HL-60 (cell line): ENCODE data around the gene FAM83B.

Experiments used
- DNase-seq, 2 experiments: peaks; one replicate each; pipeline ENCODE4 v3.0.0-alpha.2; 2010 to 2020; ENCODE audit warnings: low read depth in 1 of 2, low spot score in 1 of 2
- H3K27ac ChIP-seq: fragments of 250-450 bp; sonication (Bioruptor Pico); replicated peaks from 2 replicates; pipeline ENCODE4 v1.5.1; 2020; ENCODE audit warnings: mild to moderate bottlenecking, moderate library complexity
- H3K27me3 ChIP-seq: fragments of 250-450 bp; sonication (Bioruptor Pico); 2 replicates; pipeline ENCODE4 v1.5.1; 2021; ENCODE audit warnings: mild to moderate bottlenecking, moderate library complexity; ENCODE audit not compliant: insufficient read depth, poor library complexity, severe bottlenecking
- H3K4me3 ChIP-seq: replicated peaks from 2 replicates; pipeline ENCODE4 v1.5.1; 2011; ENCODE audit warnings: mild to moderate bottlenecking, control low read depth, low read length; ENCODE audit not compliant: insufficient read depth
- GABPA ChIP-seq: IDR thresholded peaks from 2 replicates; pipeline ENCODE4 v1.6.1; 2012; ENCODE audit warnings: low read depth
- POLR2AphosphoS5 ChIP-seq: IDR thresholded peaks from 2 replicates; pipeline ENCODE4 v1.6.1; 2012; ENCODE audit warnings: low read depth
- SPI1 ChIP-seq: IDR thresholded peaks from 2 replicates; pipeline ENCODE4 v1.6.1; 2012; ENCODE audit warnings: low read depth, mild to moderate bottlenecking, borderline replicate concordance
- TF ChIP-seq, protein P1 (sequence below): IDR thresholded peaks from one replicate; pipeline ENCODE4 v1.5.1; 2011; ENCODE audit warnings: low read length, control low read depth, inconsistent platforms; ENCODE audit not compliant: insufficient read depth
- TF ChIP-seq, protein P2 (sequence below): IDR thresholded peaks from 2 replicates; pipeline ENCODE4 v1.6.1; 2012; ENCODE audit warnings: low read depth; ENCODE audit not compliant: insufficient replicate concordance

FAM83B gene

DNA sequence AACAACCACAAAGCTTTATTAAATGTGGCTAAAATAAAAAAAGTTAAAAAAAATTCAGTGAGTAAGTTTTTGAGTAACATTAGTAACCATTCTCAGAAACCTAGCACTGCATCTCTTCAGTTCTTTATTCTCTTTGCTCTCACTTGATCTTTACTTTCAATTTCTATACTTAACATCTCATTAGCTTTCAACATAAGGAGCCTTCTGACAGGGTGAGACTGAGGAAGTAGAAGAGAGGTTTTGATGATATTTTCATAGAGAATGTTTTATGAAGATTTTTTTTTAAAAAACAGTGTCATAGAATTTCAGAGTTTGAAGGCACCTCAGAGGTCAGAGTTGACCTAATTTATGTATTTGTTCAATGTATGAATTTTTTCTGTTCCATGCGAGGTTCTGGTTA, 60.8 kb downstream of the FAM83B start:
- TF ChIP-seq GABPA: no peak
- TF ChIP-seq, protein P1, sequence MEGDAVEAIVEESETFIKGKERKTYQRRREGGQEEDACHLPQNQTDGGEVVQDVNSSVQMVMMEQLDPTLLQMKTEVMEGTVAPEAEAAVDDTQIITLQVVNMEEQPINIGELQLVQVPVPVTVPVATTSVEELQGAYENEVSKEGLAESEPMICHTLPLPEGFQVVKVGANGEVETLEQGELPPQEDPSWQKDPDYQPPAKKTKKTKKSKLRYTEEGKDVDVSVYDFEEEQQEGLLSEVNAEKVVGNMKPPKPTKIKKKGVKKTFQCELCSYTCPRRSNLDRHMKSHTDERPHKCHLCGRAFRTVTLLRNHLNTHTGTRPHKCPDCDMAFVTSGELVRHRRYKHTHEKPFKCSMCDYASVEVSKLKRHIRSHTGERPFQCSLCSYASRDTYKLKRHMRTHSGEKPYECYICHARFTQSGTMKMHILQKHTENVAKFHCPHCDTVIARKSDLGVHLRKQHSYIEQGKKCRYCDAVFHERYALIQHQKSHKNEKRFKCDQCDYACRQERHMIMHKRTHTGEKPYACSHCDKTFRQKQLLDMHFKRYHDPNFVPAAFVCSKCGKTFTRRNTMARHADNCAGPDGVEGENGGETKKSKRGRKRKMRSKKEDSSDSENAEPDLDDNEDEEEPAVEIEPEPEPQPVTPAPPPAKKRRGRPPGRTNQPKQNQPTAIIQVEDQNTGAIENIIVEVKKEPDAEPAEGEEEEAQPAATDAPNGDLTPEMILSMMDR: no peak
- TF ChIP-seq, protein P2, sequence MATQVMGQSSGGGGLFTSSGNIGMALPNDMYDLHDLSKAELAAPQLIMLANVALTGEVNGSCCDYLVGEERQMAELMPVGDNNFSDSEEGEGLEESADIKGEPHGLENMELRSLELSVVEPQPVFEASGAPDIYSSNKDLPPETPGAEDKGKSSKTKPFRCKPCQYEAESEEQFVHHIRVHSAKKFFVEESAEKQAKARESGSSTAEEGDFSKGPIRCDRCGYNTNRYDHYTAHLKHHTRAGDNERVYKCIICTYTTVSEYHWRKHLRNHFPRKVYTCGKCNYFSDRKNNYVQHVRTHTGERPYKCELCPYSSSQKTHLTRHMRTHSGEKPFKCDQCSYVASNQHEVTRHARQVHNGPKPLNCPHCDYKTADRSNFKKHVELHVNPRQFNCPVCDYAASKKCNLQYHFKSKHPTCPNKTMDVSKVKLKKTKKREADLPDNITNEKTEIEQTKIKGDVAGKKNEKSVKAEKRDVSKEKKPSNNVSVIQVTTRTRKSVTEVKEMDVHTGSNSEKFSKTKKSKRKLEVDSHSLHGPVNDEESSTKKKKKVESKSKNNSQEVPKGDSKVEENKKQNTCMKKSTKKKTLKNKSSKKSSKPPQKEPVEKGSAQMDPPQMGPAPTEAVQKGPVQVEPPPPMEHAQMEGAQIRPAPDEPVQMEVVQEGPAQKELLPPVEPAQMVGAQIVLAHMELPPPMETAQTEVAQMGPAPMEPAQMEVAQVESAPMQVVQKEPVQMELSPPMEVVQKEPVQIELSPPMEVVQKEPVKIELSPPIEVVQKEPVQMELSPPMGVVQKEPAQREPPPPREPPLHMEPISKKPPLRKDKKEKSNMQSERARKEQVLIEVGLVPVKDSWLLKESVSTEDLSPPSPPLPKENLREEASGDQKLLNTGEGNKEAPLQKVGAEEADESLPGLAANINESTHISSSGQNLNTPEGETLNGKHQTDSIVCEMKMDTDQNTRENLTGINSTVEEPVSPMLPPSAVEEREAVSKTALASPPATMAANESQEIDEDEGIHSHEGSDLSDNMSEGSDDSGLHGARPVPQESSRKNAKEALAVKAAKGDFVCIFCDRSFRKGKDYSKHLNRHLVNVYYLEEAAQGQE: no peak
- no peak for TF ChIP-seq POLR2AphosphoS5
- no peak for TF ChIP-seq SPI1
- no peak for DNase-seq
- H3K4me3 ChIP-seq: no peak overlapping the region
- H3K27ac ChIP-seq: no peak overlapping the region
- H3K27me3 ChIP-seq: no peaks in the 10 kb centered on the region

DNA sequence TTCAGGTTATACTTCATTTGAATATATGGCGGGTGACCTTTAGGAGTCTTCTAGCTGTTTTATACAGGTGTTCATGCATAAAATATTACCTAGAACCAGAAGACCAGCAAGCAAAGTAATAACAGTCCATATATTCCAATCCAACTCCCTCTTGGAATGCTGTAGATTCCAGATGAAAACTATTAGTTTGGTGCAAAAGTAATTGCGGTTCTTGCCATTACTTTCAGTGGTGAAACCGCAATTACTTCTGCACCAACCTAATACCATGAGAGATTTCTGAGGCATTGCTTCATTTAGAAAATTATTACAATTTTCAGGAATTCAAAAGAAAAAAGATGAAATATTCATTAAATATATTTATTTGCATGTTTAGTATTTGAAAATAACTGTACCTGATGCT, 62.6 kb downstream of the FAM83B start:
- Histone ChIP-seq H3K27me3 (no peaks in the 10 kb centered on the region), H3K4me3 (no peak overlapping the region), H3K27ac (no peak overlapping the region)
- no peak for DNase-seq
- TF ChIP-seq, protein P2: no peak
- TF ChIP-seq SPI1 (no peak), GABPA (no peak), POLR2AphosphoS5 (no peak)
- TF ChIP-seq, protein P1: no peak

DNA sequence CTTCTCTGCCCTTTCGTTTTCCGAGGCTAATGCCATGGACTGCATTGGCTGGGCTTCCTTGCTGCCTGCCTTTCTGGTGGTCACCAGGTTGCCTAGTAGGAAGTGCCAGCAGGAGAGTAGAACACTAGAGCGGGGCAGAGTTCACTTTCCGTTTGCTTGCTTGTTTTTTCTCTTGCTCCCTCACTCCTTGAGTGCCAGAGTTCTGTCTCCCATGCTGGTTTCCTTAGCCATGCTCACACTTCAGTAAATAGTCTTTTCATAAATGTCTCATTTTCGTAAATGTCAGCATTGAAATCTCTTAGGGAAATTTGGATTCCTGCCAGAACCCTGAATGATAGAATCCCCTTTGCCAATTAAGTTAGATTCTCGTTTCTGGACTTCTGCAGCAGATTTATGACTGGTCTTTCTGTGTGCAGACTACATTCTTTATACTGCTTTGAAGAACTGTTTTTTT, 63.9 kb downstream of the FAM83B start:
- Histone ChIP-seq H3K27me3 (no peaks in the 10 kb centered on the region), H3K27ac (no peak overlapping the region), H3K4me3 (no peak overlapping the region)
- TF ChIP-seq, protein P1: no peak
- TF ChIP-seq SPI1 (no peak), POLR2AphosphoS5 (no peak), GABPA (no peak)
- TF ChIP-seq, protein P2: no peak
- no peak for DNase-seq
